Gastrocnemius medialis (tissue), 4 donors: ENCODE measurements around the gene SLC36A2.

Experiments used
- POLR2A ChIP-seq, 2 donors: fragments of 450-650 bp; IDR thresholded peaks; one replicate each; pipeline ENCODE4 v1.6.1; 2017; ENCODE audit warnings: antibody characterized with exemption in 2 of 2, mild to moderate bottlenecking in 2 of 2, moderate library complexity in 2 of 2
- TF ChIP-seq, protein P1 (sequence below), 5 experiments: fragments of 450-650 bp in 3 of 5; fragments of 200-600 bp in 2 of 5; sonication (generic) in 2 of 5; IDR thresholded peaks in 4 of 5; conservative IDR thresholded peaks in 1 of 5; 1 replicate in 4 of 5; 2 replicates in 1 of 5; pipeline ENCODE4 v1.5.1; 2016 to 2019; ENCODE audit warnings: antibody characterized with exemption in 5 of 5, mild to moderate bottlenecking in 3 of 5, moderate library complexity in 3 of 5

DNA sequence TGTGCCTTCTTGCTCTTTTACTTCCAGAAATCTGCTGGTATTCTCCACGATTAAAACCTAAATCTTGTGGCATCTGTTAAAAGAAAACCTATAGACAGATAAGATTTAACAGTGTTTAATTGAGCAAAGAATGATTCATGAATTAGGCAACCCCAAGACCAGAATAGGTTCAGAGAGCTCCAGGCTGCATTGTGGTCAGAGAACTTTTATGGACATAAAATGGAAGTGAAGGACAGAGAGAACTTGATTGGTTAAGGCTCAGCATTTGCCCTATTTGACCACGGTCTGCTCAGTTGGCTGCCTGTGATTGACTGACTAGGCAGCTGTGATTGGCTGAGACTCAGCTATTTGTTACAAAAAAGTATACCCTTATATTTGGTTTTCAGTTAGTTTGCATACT lies 10.4 kb upstream of the SLC36A2 start:
- TF ChIP-seq, protein P1, sequence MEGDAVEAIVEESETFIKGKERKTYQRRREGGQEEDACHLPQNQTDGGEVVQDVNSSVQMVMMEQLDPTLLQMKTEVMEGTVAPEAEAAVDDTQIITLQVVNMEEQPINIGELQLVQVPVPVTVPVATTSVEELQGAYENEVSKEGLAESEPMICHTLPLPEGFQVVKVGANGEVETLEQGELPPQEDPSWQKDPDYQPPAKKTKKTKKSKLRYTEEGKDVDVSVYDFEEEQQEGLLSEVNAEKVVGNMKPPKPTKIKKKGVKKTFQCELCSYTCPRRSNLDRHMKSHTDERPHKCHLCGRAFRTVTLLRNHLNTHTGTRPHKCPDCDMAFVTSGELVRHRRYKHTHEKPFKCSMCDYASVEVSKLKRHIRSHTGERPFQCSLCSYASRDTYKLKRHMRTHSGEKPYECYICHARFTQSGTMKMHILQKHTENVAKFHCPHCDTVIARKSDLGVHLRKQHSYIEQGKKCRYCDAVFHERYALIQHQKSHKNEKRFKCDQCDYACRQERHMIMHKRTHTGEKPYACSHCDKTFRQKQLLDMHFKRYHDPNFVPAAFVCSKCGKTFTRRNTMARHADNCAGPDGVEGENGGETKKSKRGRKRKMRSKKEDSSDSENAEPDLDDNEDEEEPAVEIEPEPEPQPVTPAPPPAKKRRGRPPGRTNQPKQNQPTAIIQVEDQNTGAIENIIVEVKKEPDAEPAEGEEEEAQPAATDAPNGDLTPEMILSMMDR (IDR thresholded peaks at IDR 0.05 in 4 of 5, conservative IDR thresholded peaks at IDR 0.05 in 1 of 5) = no peak
- TF ChIP-seq POLR2A (IDR thresholded peaks at IDR 0.05) = no peak
